IMR-90 (cell line): ENCODE data around the gene OR51E2. TPM values are rescaled to one million over a fixed set of nuclear protein-coding genes. Genes with fewer than 3 reads are reported as not detected.
A peak's percentile ranks its signal among the peaks of the same experiment; 100 is the strongest.

Source experiments
- ATAC-seq: fragments of 200-7000 bp; cut with Tn5 transposase; 2 replicates; pipeline ENCODE4 v1.9.1; 2020; ENCODE audit warnings: low read depth, mild to moderate bottlenecking, moderate library complexity
- BruUV-seq: library from RNA; stranded (reverse); fragments of 400-500 nt; replicated peaks from 2 replicates; lab custom pipeline; 2021; lab: Mats Ljungman, UMichigan
- CTCF ChIA-PET: fragments of 300-600 bp; formaldehyde crosslinking; extraction: SDS; loops from one replicate; lab custom pipeline; 2021; ENCODE audit warnings: antibody characterized with exemption; lab: Yijun Ruan, JAX
- POLR2A ChIA-PET: fragments of 300-600 bp; sonication (Branson Sonifier 250); formaldehyde crosslinking; loops from one replicate; lab custom pipeline; 2022; ENCODE audit warnings: antibody characterized with exemption; ENCODE audit not compliant: unreplicated experiment; lab: Charles Lee
- DNase-seq: peaks from one replicate; pipeline ENCODE4 v3.0.0; 2013
- H2AFZ ChIP-seq: replicated peaks from 2 replicates; pipeline ENCODE3; 2013; ENCODE audit warnings: low read length, mild to moderate bottlenecking; ENCODE audit not compliant: poor library complexity
- H2AK5ac ChIP-seq: 2 replicates; pipeline ENCODE4 v1.6.1; 2013; ENCODE audit warnings: low read depth, low read length, inconsistent platforms
- H2AK9ac ChIP-seq: replicated peaks from 2 replicates; pipeline ENCODE3; 2013; ENCODE audit warnings: mild to moderate bottlenecking, low read depth, low read length, moderate library complexity; ENCODE audit not compliant: poor library complexity
- H2BK120ac ChIP-seq: 2 replicates; pipeline ENCODE4 v1.6.1; 2013; ENCODE audit warnings: low read depth, low read length, inconsistent platforms
- H2BK15ac ChIP-seq: 3 replicates; pipeline ENCODE4 v1.6.1; 2013; ENCODE audit warnings: low read depth, low read length, inconsistent platforms
- H2BK20ac ChIP-seq: 2 replicates; pipeline ENCODE4 v1.6.1; 2013; ENCODE audit warnings: low read depth, mild to moderate bottlenecking, inconsistent platforms, low read length, moderate library complexity
- H2BK5ac ChIP-seq: 2 replicates; pipeline ENCODE4 v1.6.1; 2013; ENCODE audit warnings: mild to moderate bottlenecking, low read depth, low read length, inconsistent platforms; ENCODE audit not compliant: poor library complexity, severe bottlenecking
- H3K14ac ChIP-seq: replicated peaks from 2 replicates; pipeline ENCODE4 v1.6.1; 2013; ENCODE audit warnings: low read depth, low read length, inconsistent platforms
- H3K18ac ChIP-seq: 2 replicates; pipeline ENCODE4 v1.6.1; 2013; ENCODE audit warnings: low read depth, low read length, control low read depth
- H3K23ac ChIP-seq: 2 replicates; pipeline ENCODE4 v1.6.1; 2013; ENCODE audit warnings: low read depth, low read length, inconsistent platforms
- H3K27ac ChIP-seq: 2 replicates; pipeline ENCODE4 v1.5.1; 2013; ENCODE audit warnings: mild to moderate bottlenecking, control low read depth, low read length; ENCODE audit not compliant: insufficient read depth
- H3K27me3 ChIP-seq: 2 replicates; pipeline ENCODE4 v1.6.1; 2013; ENCODE audit warnings: low read length; ENCODE audit not compliant: control insufficient read depth, insufficient read depth
- H3K36me3 ChIP-seq: 2 replicates; pipeline ENCODE4 v1.6.1; 2013; ENCODE audit warnings: low read length, mixed read lengths; ENCODE audit not compliant: control insufficient read depth, insufficient read depth
- H3K4ac ChIP-seq: 2 replicates; pipeline ENCODE4 v1.6.1; 2013; ENCODE audit warnings: low read depth, low read length, inconsistent platforms
- H3K4me1 ChIP-seq: 2 replicates; pipeline ENCODE4 v1.6.1; 2013; ENCODE audit warnings: low read length, mixed read lengths; ENCODE audit not compliant: control insufficient read depth, insufficient read depth
- H3K4me2 ChIP-seq: 2 replicates; pipeline ENCODE4 v1.6.1; 2013; ENCODE audit warnings: low read depth, mild to moderate bottlenecking, control low read depth, low read length, moderate library complexity
- H3K4me3 ChIP-seq: 2 replicates; pipeline ENCODE4 v1.5.1; 2013; ENCODE audit warnings: low read depth, mild to moderate bottlenecking, control low read depth, low read length, moderate library complexity; ENCODE audit not compliant: insufficient read depth
- H3K56ac ChIP-seq: 2 replicates; pipeline ENCODE4 v1.6.1; 2013; ENCODE audit warnings: low read length, inconsistent platforms; ENCODE audit not compliant: insufficient read depth; ENCODE audit errors: extremely low read depth
- H3K79me1 ChIP-seq, 2 experiments: 2 replicates each; pipeline ENCODE4 v1.6.1; 2013; ENCODE audit warnings: low read length in 2 of 2, inconsistent platforms in 1 of 2, low read depth in 1 of 2
- H3K9ac ChIP-seq: 2 replicates; pipeline ENCODE4 v1.6.1; 2013; ENCODE audit warnings: low read depth, low read length, control low read depth
- H3K9me1 ChIP-seq: 2 replicates; pipeline ENCODE4 v1.6.1; 2013; ENCODE audit warnings: low read length, inconsistent platforms; ENCODE audit not compliant: insufficient read depth
- H3K9me3 ChIP-seq: 2 replicates; pipeline ENCODE4 v1.6.1; 2013; ENCODE audit warnings: low read length; ENCODE audit not compliant: control insufficient read depth, insufficient read depth
- H4K20me1 ChIP-seq: 2 replicates; pipeline ENCODE4 v1.6.1; 2013; ENCODE audit warnings: low read length, inconsistent platforms; ENCODE audit not compliant: insufficient read depth
- H4K5ac ChIP-seq: 2 replicates; pipeline ENCODE4 v1.6.1; 2013; ENCODE audit warnings: mild to moderate bottlenecking, low read depth, low read length, control low read depth
- H4K8ac ChIP-seq, 2 experiments: 2 replicates each; pipeline ENCODE4 v1.6.1; 2013; ENCODE audit warnings: low read depth in 2 of 2, low read length in 2 of 2, control low read depth in 1 of 2, inconsistent platforms in 1 of 2
- H4K91ac ChIP-seq: 2 replicates; pipeline ENCODE4 v1.6.1; 2013; ENCODE audit warnings: low read depth, low read length, inconsistent platforms; ENCODE audit not compliant: insufficient read depth
- CHD1 ChIP-seq: IDR thresholded peaks from 2 replicates; pipeline ENCODE4 v1.6.1; 2012; ENCODE audit warnings: low read depth, low read length, improper control_type of control experiment
- ELK1 ChIP-seq: fragments of 150-350 bp; IDR thresholded peaks from 2 replicates; pipeline ENCODE4 v1.6.1; 2016; ENCODE audit warnings: low read depth, mild to moderate bottlenecking, low read length, moderate library complexity, borderline replicate concordance
- FOS ChIP-seq: fragments of 150-350 bp; IDR thresholded peaks from 2 replicates; pipeline ENCODE4 v1.6.1; 2016; ENCODE audit warnings: low read depth, low read length
- MAFK ChIP-seq: IDR thresholded peaks from 2 replicates; pipeline ENCODE4 v1.6.1; 2012; ENCODE audit warnings: low read depth, low read length, improper control_type of control experiment
- MXI1 ChIP-seq: IDR thresholded peaks from 2 replicates; pipeline ENCODE4 v1.6.1; 2012; ENCODE audit warnings: low read depth, mild to moderate bottlenecking, low read length, moderate library complexity, borderline replicate concordance
- NFE2L2 ChIP-seq: fragments of 150-350 bp; IDR thresholded peaks from 2 replicates; pipeline ENCODE4 v1.6.1; 2016; ENCODE audit warnings: low read depth, mild to moderate bottlenecking, low read length
- POLR2A ChIP-seq: IDR thresholded peaks from 2 replicates; pipeline ENCODE4 v1.6.1; 2012; ENCODE audit warnings: mild to moderate bottlenecking, low read depth, low read length
- RAD21 ChIP-seq: IDR thresholded peaks from 2 replicates; pipeline ENCODE4 v1.6.1; 2012; ENCODE audit warnings: low read length, improper control_type of control experiment
- WGBS, 2 experiments: methylation state at CpG; one replicate each; pipeline versions ENCODE4 v1.1.5 to v1.1.7; 2013; ENCODE audit warnings: missing lambda C conversion rate in 2 of 2; ENCODE audit not compliant: insufficient read length in 1 of 2; ENCODE audit errors: extremely low coverage in 2 of 2; 5-methylcytosine and 5-hydroxymethylcytosine counted together
- dilution Hi-C: fragments of 300-500 bp; cut with HindIII; formaldehyde crosslinking; loops from one replicate; pipeline ENCODE4 v1.14.3; 2018; ENCODE audit warnings: low sequenced_read_pairs; ENCODE audit not compliant: unreplicated experiment
- in situ Hi-C: fragments of 300-500 bp; cut with MboI; formaldehyde crosslinking; loops from 3 replicates; pipeline ENCODE4 v1.14.3; 2019; ENCODE audit warnings: low sequenced_read_pairs, inconsistent platforms, mixed read lengths
- intact Hi-C: fragments of 100-400 bp; cut with micrococcal nuclease; formaldehyde crosslinking; loops from 2 replicates; pipeline ENCODE4 v1.10.0; 2022
- polyA plus RNA-seq, 3 experiments: library from polyadenylated mRNA; depleted of rRNA; stranded (reverse); fragments of >200 nt; gene quantifications; 2 replicates each; pipeline ENCODE4 v1.2.3, GENCODE V29; 2012; ENCODE audit warnings: low replicate concordance in 1 of 3
- total RNA-seq: library from RNA; depleted of rRNA; stranded (reverse); fragments of >200 nt; gene quantifications from 2 replicates; pipeline ENCODE4 v1.2.3, GENCODE V29; 2012

Gene OR51E2
- total and polyA plus RNA-seq, 2 of the 4 experiments (the other 2 are of a cell fraction): 0.72 to 1.3 TPM

DNA sequence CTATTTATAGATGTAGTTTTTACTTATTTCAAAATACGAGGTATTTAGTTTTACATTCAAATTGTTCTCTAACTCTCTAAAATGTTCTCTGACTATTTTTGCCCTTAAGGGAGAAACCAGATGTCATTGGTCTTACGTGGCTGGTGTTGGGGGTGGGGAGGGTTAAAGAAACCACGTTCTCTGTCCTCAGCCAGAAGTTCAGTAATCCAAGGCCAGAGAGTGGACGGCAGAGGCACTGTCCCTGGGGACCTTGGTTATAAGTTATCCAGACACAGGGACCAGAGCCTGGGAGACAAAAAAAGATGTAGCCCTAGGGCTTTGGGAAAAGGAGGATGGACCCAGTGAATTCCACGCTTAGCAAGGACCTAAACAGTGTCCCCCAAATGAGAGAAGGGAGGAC, 54.6 kb downstream of the OR51E2 start:
- CTCF ChIA-PET: no interaction called here

More for the DNA sequence above, 54.6 kb downstream of the OR51E2 start:
- TF ChIP-seq NFE2L2: no peak
- no peak for TF ChIP-seq RAD21
- no peak for TF ChIP-seq POLR2A
- no peak for TF ChIP-seq MAFK
- TF ChIP-seq FOS: no peak
- no peak for TF ChIP-seq CHD1
- TF ChIP-seq MXI1: no peak
- no peak for TF ChIP-seq ELK1
- Histone ChIP-seq H3K4me3 (no peak overlapping the region), H3K18ac (no peak overlapping the region), H2AK9ac (peak overlapping the region; percentile 78), H2BK15ac (no peak overlapping the region), H4K91ac (no peak overlapping the region), H3K4me1 (no peaks in the 10 kb centered on the region), H3K79me1 (no peaks in the 10 kb centered on the region), H2AK5ac (no peak overlapping the region), H3K23ac (no peak overlapping the region), H3K56ac (no peak overlapping the region), H3K14ac (no peak overlapping the region; the same call in 1 of the 2 replicates), H3K9me1 (no peaks in the 10 kb centered on the region), H3K36me3 (no peaks in the 10 kb centered on the region), H4K20me1 (no peaks in the 10 kb centered on the region), H2BK5ac (no peak overlapping the region), H2BK120ac (no peak overlapping the region), H3K9me3 (no peaks in the 10 kb centered on the region), H2AFZ (no peak overlapping the region), H4K8ac (no peak overlapping the region), H3K27me3 (no peaks in the 10 kb centered on the region), H3K4me2 (no peak overlapping the region), H4K5ac (no peak overlapping the region), H3K27ac (no peak overlapping the region), H3K9ac (no peak overlapping the region), H2BK20ac (no peak overlapping the region), H3K4ac (no peak overlapping the region)
- ATAC-seq (no peak), DNase-seq (no peak)
- in situ Hi-C loops (no loop called here), dilution Hi-C loops (no loop called here), intact Hi-C loops (no loop called here)
- WGBS, 2 experiments: 33% methylated on average over 1 of the region's 5 CpGs; no CpG with 5 or more reads in 1 of the 2 experiments
- no TSS peak for BruUV-seq
- POLR2A ChIA-PET: no interaction called here
